Neural cell (in vitro differentiated cells): ENCODE data around the gene NSF. TPM values are rescaled to one million over a fixed set of nuclear protein-coding genes. Genes with fewer than 3 reads are reported as not detected.
"Not testable (repeated sequence)": the region's sequence is repeated elsewhere in the genome, so short reads cannot be mapped to it uniquely, and the experiment has no call there.

ENCODE experiments used
- H2AFZ ChIP-seq: fragments of 200-600, 300-800 bp; sonication (generic), shearing (Covaris generic); 2 replicates; pipeline ENCODE4 v1.6.0; 2014; ENCODE audit warnings: low read depth, mild to moderate bottlenecking, antibody characterized with exemption, low read length, moderate library complexity
- H3F3A ChIP-seq: fragments of 200-600 bp; shearing (Covaris generic); 2 replicates; pipeline ENCODE4 v1.6.1; 2016; ENCODE audit warnings: mild to moderate bottlenecking, moderate library complexity, mixed read lengths, antibody characterized with exemption, low read length; ENCODE audit not compliant: insufficient read depth, poor library complexity, severe bottlenecking
- H3K27ac ChIP-seq: fragments of 200-600, 300-800 bp; sonication (generic), shearing (Covaris generic); 2 replicates; pipeline ENCODE4 v1.5.1; 2014; ENCODE audit warnings: mild to moderate bottlenecking, low read length, moderate library complexity
- H3K27me3 ChIP-seq: fragments of 300-800, 200-600 bp; sonication (generic), shearing (Covaris generic); 2 replicates; pipeline ENCODE4 v1.6.0; 2014; ENCODE audit warnings: mild to moderate bottlenecking, low read depth, low read length, moderate library complexity; ENCODE audit not compliant: insufficient read depth
- H3K36me3 ChIP-seq: fragments of 300-800, 200-600 bp; sonication (generic), shearing (Covaris generic); 2 replicates; pipeline ENCODE4 v1.5.1; 2014; ENCODE audit warnings: mild to moderate bottlenecking, antibody characterized with exemption, low read length, moderate library complexity; ENCODE audit not compliant: insufficient read depth
- H3K4me2 ChIP-seq: fragments of 300-800, 200-600 bp; sonication (generic), shearing (Covaris generic); 2 replicates; pipeline ENCODE4 v1.6.0; 2014; ENCODE audit warnings: mild to moderate bottlenecking, low read length
- H3K4me3 ChIP-seq: fragments of 300-800, 200-600 bp; sonication (generic), shearing (Covaris generic); 2 replicates; pipeline ENCODE4 v1.5.1; 2014; ENCODE audit warnings: mild to moderate bottlenecking, low read length, moderate library complexity
- H3K79me2 ChIP-seq: fragments of 200-600 bp; shearing (Covaris generic); replicated peaks from 2 replicates; pipeline ENCODE4 v1.6.0; 2014; ENCODE audit warnings: mild to moderate bottlenecking, low read length, moderate library complexity; ENCODE audit not compliant: insufficient read depth
- H3K9ac ChIP-seq: fragments of 300-800, 200-600 bp; sonication (generic), shearing (Covaris generic); 2 replicates; pipeline ENCODE4 v1.6.1; 2016; ENCODE audit warnings: mild to moderate bottlenecking, low read length, mixed read lengths
- H3K9me2 ChIP-seq: fragments of 200-600 bp; shearing (Covaris generic); 2 replicates; pipeline ENCODE4 v1.6.1; 2016; ENCODE audit warnings: mild to moderate bottlenecking, low read length, mixed read lengths; ENCODE audit not compliant: insufficient read depth
- H3K9me3 ChIP-seq: fragments of 200-600, 300-800 bp; sonication (generic), shearing (Covaris generic); 2 replicates; pipeline ENCODE4 v1.6.1; 2016; ENCODE audit warnings: mild to moderate bottlenecking, mixed run types, low read length, moderate library complexity, mixed read lengths
- H4K20me1 ChIP-seq: fragments of 200-600 bp; shearing (Covaris generic); 2 replicates; pipeline ENCODE4 v1.6.1; 2016; ENCODE audit warnings: mild to moderate bottlenecking, mixed run types; ENCODE audit not compliant: insufficient read depth
- CTCF ChIP-seq: fragments of 450-650 bp; IDR thresholded peaks from 2 replicates; pipeline ENCODE4 v1.5.1; 2014; ENCODE audit warnings: antibody characterized with exemption, mild to moderate bottlenecking, moderate library complexity; ENCODE audit not compliant: poor library complexity, severe bottlenecking
- EP300 ChIP-seq: fragments of 450-650 bp; conservative IDR thresholded peaks from 2 replicates; pipeline ENCODE4 v1.6.1; 2014; ENCODE audit warnings: antibody characterized with exemption, mild to moderate bottlenecking, moderate library complexity; ENCODE audit not compliant: poor library complexity, severe bottlenecking
- EZH2 ChIP-seq: fragments of 200-600, 300-800 bp; shearing (Covaris generic), sonication (generic); IDR thresholded peaks from 2 replicates; pipeline ENCODE4 v1.6.1; 2014; ENCODE audit warnings: antibody characterized with exemption, low read length, borderline replicate concordance, mild to moderate bottlenecking; ENCODE audit not compliant: insufficient read depth, poor library complexity, severe bottlenecking
- MXI1 ChIP-seq: fragments of 450-650 bp; conservative IDR thresholded peaks from 2 replicates; pipeline ENCODE4 v1.6.1; 2014; ENCODE audit warnings: antibody characterized with exemption, mild to moderate bottlenecking; ENCODE audit not compliant: poor library complexity, severe bottlenecking
- POLR2AphosphoS5 ChIP-seq: IDR thresholded peaks from 2 replicates; pipeline ENCODE4 v1.6.1; 2012
- RAD21 ChIP-seq: fragments of 450-650 bp; conservative IDR thresholded peaks from 2 replicates; pipeline ENCODE4 v1.6.1; 2014; ENCODE audit warnings: antibody characterized with exemption, mild to moderate bottlenecking, moderate library complexity
- SMC3 ChIP-seq: fragments of 450-650 bp; conservative IDR thresholded peaks from 2 replicates; pipeline ENCODE4 v1.6.1; 2014; ENCODE audit warnings: antibody characterized with exemption, mild to moderate bottlenecking, moderate library complexity; ENCODE audit not compliant: poor library complexity
- TAF1 ChIP-seq: IDR thresholded peaks from 2 replicates; pipeline ENCODE4 v1.6.1; 2012; ENCODE audit warnings: low read depth
- polyA plus RNA-seq: library from polyadenylated mRNA; depleted of rRNA; stranded (reverse); fragments of >200 nt; gene quantifications from 2 replicates; pipeline ENCODE4 v1.2.3, GENCODE V29; 2014
- TF ChIP-seq, protein P1 (sequence below): IDR thresholded peaks from 2 replicates; pipeline ENCODE4 v1.6.1; 2012; ENCODE audit warnings: borderline replicate concordance

The NSF gene
- polyA plus RNA-seq, 1 donor from 2014 or later, result 98.6 TPM

- no peak overlapping the region for H3K4me2 ChIP-seq
- no peaks in the 10 kb centered on the region for H3F3A ChIP-seq
- H3K79me2 ChIP-seq, result no peaks in the 10 kb centered on the region
- no peaks in the 10 kb centered on the region for H4K20me1 ChIP-seq
- no peaks in the 10 kb centered on the region for H3K9me2 ChIP-seq
- H3K36me3 ChIP-seq, result peaks cover 15% of the 10 kb centered on the region
- H2AFZ ChIP-seq, result no peak overlapping the region
- TF ChIP-seq RAD21, result no peak
- TF ChIP-seq EZH2, result no peak
- TF ChIP-seq POLR2AphosphoS5, result no peak
- TF ChIP-seq CTCF, result no peak
- TF ChIP-seq SMC3, result no peak
- no peak for TF ChIP-seq TAF1
- no peak overlapping the region for H3K27ac ChIP-seq
- H3K27me3 ChIP-seq, result no peaks in the 10 kb centered on the region
- H3K9ac ChIP-seq, result no peak overlapping the region
- no peaks in the 10 kb centered on the region for H3K9me3 ChIP-seq
- no peak overlapping the region for H3K4me3 ChIP-seq
Observed at GRCh38 chr17:46756861-46757260, 166.4 kb downstream of the NSF start.

DNA sequence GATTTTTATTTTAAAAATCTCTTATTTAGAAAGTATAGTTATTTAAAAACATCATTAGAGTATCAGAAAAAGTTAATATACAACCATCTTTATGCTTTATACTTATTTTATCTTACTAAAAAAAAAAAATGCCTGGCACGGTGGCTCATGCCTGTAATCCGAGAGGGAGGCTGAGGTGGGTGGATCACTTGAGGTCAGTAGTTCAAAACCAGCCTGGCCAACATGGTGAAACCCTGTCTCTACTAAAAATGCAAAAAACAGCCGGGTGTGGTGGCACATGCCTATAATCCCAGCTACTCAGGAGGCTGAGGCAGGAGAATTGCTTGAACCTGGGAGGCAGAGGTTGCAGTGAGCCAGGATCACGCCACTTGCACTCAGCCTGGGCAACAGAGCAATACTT lies 167.1 kb downstream of the NSF start:
- not testable (repeated sequence) for H3F3A ChIP-seq, H3K79me2 ChIP-seq, H3K27ac ChIP-seq, H3K4me3 ChIP-seq, H3K9ac ChIP-seq, H3K27me3 ChIP-seq, H3K4me2 ChIP-seq, H3K9me2 ChIP-seq, H4K20me1 ChIP-seq, H2AFZ ChIP-seq, H3K9me3 ChIP-seq
- H3K36me3 ChIP-seq, result peaks cover 15% of the 10 kb centered on the region

- TF ChIP-seq SMC3 (no peak), POLR2AphosphoS5 (no peak)
- no peaks in the 10 kb centered on the region for H3F3A ChIP-seq
- no peak overlapping the region for H2AFZ ChIP-seq
- no peaks in the 10 kb centered on the region for H3K9me2 ChIP-seq
- no peak overlapping the region for H3K4me3 ChIP-seq
- H3K79me2 ChIP-seq, result no peaks in the 10 kb centered on the region
- peaks cover 15% of the 10 kb centered on the region for H3K36me3 ChIP-seq
- no peak overlapping the region for H3K27ac ChIP-seq
- H3K9ac ChIP-seq, result no peak overlapping the region
- no peaks in the 10 kb centered on the region for H3K27me3 ChIP-seq
- no peak overlapping the region for H3K4me2 ChIP-seq
- no peaks in the 10 kb centered on the region for H3K9me3 ChIP-seq
- H4K20me1 ChIP-seq, result no peaks in the 10 kb centered on the region
Observed at GRCh38 chr17:46758614-46759013, 168.1 kb downstream of the NSF start.

DNA sequence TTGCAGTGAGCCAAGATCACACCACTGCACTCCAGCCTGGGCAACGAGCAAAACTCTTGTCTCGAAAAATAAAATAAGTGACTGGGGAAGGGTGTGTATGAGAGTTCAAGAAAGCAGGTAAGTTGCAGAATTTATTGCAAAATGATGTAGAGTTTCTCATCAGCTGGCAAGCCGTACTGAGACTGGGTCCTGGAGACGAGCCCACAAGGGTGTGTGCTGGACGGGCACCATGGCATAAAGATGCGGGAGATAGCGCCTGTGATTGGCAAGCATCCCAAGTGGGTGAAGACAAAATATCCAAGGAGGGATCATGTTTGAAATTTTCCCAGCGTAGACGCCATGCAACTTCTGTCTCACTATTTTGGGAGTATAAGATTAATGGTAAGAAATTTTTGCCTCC lies 168.7 kb downstream of the NSF start:
- Histone ChIP-seq H3K9ac (no peak overlapping the region), H3K27ac (no peak overlapping the region), H3K36me3 (peaks cover 15% of the 10 kb centered on the region), H3K9me2 (no peaks in the 10 kb centered on the region), H3K4me3 (no peak overlapping the region), H4K20me1 (no peaks in the 10 kb centered on the region), H3F3A (no peaks in the 10 kb centered on the region), H2AFZ (no peak overlapping the region), H3K27me3 (no peaks in the 10 kb centered on the region), H3K79me2 (no peaks in the 10 kb centered on the region), H3K4me2 (no peak overlapping the region), H3K9me3 (no peaks in the 10 kb centered on the region)
- TF ChIP-seq MXI1 (no peak), RAD21 (no peak), EZH2 (no peak), EP300 (no peak), POLR2AphosphoS5 (no peak), CTCF (no peak), SMC3 (no peak), TAF1 (no peak)
- TF ChIP-seq, protein P1, sequence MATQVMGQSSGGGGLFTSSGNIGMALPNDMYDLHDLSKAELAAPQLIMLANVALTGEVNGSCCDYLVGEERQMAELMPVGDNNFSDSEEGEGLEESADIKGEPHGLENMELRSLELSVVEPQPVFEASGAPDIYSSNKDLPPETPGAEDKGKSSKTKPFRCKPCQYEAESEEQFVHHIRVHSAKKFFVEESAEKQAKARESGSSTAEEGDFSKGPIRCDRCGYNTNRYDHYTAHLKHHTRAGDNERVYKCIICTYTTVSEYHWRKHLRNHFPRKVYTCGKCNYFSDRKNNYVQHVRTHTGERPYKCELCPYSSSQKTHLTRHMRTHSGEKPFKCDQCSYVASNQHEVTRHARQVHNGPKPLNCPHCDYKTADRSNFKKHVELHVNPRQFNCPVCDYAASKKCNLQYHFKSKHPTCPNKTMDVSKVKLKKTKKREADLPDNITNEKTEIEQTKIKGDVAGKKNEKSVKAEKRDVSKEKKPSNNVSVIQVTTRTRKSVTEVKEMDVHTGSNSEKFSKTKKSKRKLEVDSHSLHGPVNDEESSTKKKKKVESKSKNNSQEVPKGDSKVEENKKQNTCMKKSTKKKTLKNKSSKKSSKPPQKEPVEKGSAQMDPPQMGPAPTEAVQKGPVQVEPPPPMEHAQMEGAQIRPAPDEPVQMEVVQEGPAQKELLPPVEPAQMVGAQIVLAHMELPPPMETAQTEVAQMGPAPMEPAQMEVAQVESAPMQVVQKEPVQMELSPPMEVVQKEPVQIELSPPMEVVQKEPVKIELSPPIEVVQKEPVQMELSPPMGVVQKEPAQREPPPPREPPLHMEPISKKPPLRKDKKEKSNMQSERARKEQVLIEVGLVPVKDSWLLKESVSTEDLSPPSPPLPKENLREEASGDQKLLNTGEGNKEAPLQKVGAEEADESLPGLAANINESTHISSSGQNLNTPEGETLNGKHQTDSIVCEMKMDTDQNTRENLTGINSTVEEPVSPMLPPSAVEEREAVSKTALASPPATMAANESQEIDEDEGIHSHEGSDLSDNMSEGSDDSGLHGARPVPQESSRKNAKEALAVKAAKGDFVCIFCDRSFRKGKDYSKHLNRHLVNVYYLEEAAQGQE, result no peak
